ENCODE data around the gene LCK. TPM values are rescaled to one million over a fixed set of nuclear protein-coding genes. Genes with fewer than 3 reads are reported as not detected.
A peak's percentile ranks its signal among the peaks of the same experiment; 100 is the strongest.

Gene LCK
- total and polyA plus RNA-seq, 4 donors = 0.18 to 4.6 (median 2.0) TPM

GRCh38 chr1:32232558-32233304 lies 18.3 kb upstream of the LCK start:
- Histone ChIP-seq H3K27ac (ENCODE audit: low read depth in 1 of 2, low read length in 2 of 2) (no peak overlapping the region), H3K36me3 (ENCODE audit: control insufficient read depth in 1 of 2, insufficient read depth in 2 of 2, low read length in 1 of 2) (peaks cover 2 to 9% of the 10 kb centered on the region in 2 donors), H3K4me1 (ENCODE audit: control insufficient read depth in 1 of 2, insufficient read depth in 2 of 2, low read length in 2 of 2) (no peaks in the 10 kb centered on the region), H3K4me3 (ENCODE audit: low read length in 2 of 2) (no peak overlapping the region), H3K9me3 (ENCODE audit: control insufficient read depth, low read length) (no peaks in the 10 kb centered on the region), H3K27me3 (ENCODE audit: control insufficient read depth in 1 of 2, insufficient read depth in 2 of 2, low read length in 1 of 2) (no peaks in the 10 kb centered on the region)
- 83% methylated on average over 8 of the region's 8 CpGs for WGBS, 2 donors
- DNase-seq (no peak), ATAC-seq (ENCODE audit: low FRiP score) (no peak)
- intact Hi-C loops (cut with DNase I) = no loop called here

GRCh38 chr1:32234792-32235191 lies 16.3 kb upstream of the LCK start:
- no peak overlapping the region for H3K27ac ChIP-seq (ENCODE audit: low read depth in 1 of 2, low read length in 2 of 2)
- 74 to 80% methylated on average over 7 of the region's 7 CpGs for WGBS, 2 donors
- no peaks in the 10 kb centered on the region for H3K9me3 ChIP-seq (ENCODE audit: control insufficient read depth, low read length)
- H3K27me3 ChIP-seq (ENCODE audit: control insufficient read depth in 1 of 2, insufficient read depth in 2 of 2, low read length in 1 of 2) = no peaks in the 10 kb centered on the region
- DNase-seq (no peak), ATAC-seq (ENCODE audit: low FRiP score) (no peak)
- H3K4me3 ChIP-seq (ENCODE audit: low read length in 2 of 2) = no peak overlapping the region
- H3K4me1 ChIP-seq (ENCODE audit: control insufficient read depth in 1 of 2, insufficient read depth in 2 of 2, low read length in 2 of 2) = no peaks in the 10 kb centered on the region
- intact Hi-C loops (cut with DNase I) = no loop called here
- H3K36me3 ChIP-seq (ENCODE audit: control insufficient read depth in 1 of 2, insufficient read depth in 2 of 2, low read length in 1 of 2) = peaks cover 2 to 5% of the 10 kb centered on the region in 2 donors

GRCh38 chr1:32239337-32239736 lies 11.7 kb upstream of the LCK start:
- H3K27me3 ChIP-seq (ENCODE audit: control insufficient read depth in 1 of 2, insufficient read depth in 2 of 2, low read length in 1 of 2) = no peaks in the 10 kb centered on the region
- no peak overlapping the region for H3K4me3 ChIP-seq (ENCODE audit: low read length in 2 of 2)
- no peak for ATAC-seq (ENCODE audit: low FRiP score)
- H3K27ac ChIP-seq (ENCODE audit: low read depth in 1 of 2, low read length in 2 of 2) = no peak overlapping the region
- DNase-seq = no peak
- H3K36me3 ChIP-seq (ENCODE audit: control insufficient read depth in 1 of 2, insufficient read depth in 2 of 2, low read length in 1 of 2) = no peaks in the 10 kb centered on the region
- WGBS, 2 donors = 68 to 75% methylated on average over 4 of the region's 4 CpGs
- intact Hi-C loops (cut with DNase I) = no loop called here
- H3K9me3 ChIP-seq (ENCODE audit: control insufficient read depth, low read length) = no peaks in the 10 kb centered on the region
- no peaks in the 10 kb centered on the region for H3K4me1 ChIP-seq (ENCODE audit: control insufficient read depth in 1 of 2, insufficient read depth in 2 of 2, low read length in 2 of 2)

- ATAC-seq (ENCODE audit: low FRiP score) = no peak
- WGBS, 2 donors = 60 to 69% methylated on average over 20 of the region's 20 CpGs
Measured at GRCh38 chr1:32239790-32240139, 11.3 kb upstream of the LCK start.

GRCh38 chr1:32240140-32240951 lies 10.7 kb upstream of the LCK start:
- no peaks in the 10 kb centered on the region for H3K4me1 ChIP-seq (ENCODE audit: control insufficient read depth in 1 of 2, insufficient read depth in 2 of 2, low read length in 2 of 2)
- ATAC-seq (ENCODE audit: low FRiP score) (peak; percentile 91), DNase-seq (peak; percentile 86 to 92)
- H3K36me3 ChIP-seq (ENCODE audit: control insufficient read depth in 1 of 2, insufficient read depth in 2 of 2, low read length in 1 of 2) = no peaks in the 10 kb centered on the region
- intact Hi-C loops (cut with DNase I) = no loop called here
- peak overlapping the region; percentile 39 to 40 for H3K4me3 ChIP-seq (ENCODE audit: low read length in 2 of 2)
- H3K27me3 ChIP-seq (ENCODE audit: control insufficient read depth in 1 of 2, insufficient read depth in 2 of 2, low read length in 1 of 2) = no peaks in the 10 kb centered on the region
- H3K9me3 ChIP-seq (ENCODE audit: control insufficient read depth, low read length) = no peaks in the 10 kb centered on the region
- peak overlapping the region in 1 of 2 donors; percentile 38 for H3K27ac ChIP-seq (ENCODE audit: low read depth in 1 of 2, low read length in 2 of 2)
- WGBS, 2 donors = 3% methylated on average over 57 to 62 of the region's 62 CpGs

More at GRCh38 chr1:32239790-32240139, 11.3 kb upstream of the LCK start:
- intact Hi-C loops (cut with DNase I) = no loop called here
- Histone ChIP-seq H3K27ac (ENCODE audit: low read depth in 1 of 2, low read length in 2 of 2) (peak overlapping the region in 1 of 2 donors; percentile 1), H3K9me3 (ENCODE audit: control insufficient read depth, low read length) (no peaks in the 10 kb centered on the region), H3K27me3 (ENCODE audit: control insufficient read depth in 1 of 2, insufficient read depth in 2 of 2, low read length in 1 of 2) (no peaks in the 10 kb centered on the region), H3K36me3 (ENCODE audit: control insufficient read depth in 1 of 2, insufficient read depth in 2 of 2, low read length in 1 of 2) (no peaks in the 10 kb centered on the region), H3K4me1 (ENCODE audit: control insufficient read depth in 1 of 2, insufficient read depth in 2 of 2, low read length in 2 of 2) (no peaks in the 10 kb centered on the region), H3K4me3 (ENCODE audit: low read length in 2 of 2) (no peak overlapping the region)
- DNase-seq = peak in 1 of 2 donors; percentile 78

GRCh38 chr1:32241001-32241763 lies 9.9 kb upstream of the LCK start:
- DNase-seq (peak; percentile 78 to 91), ATAC-seq (ENCODE audit: low FRiP score) (peak; percentile 77)
- Histone ChIP-seq H3K27ac (ENCODE audit: low read depth in 1 of 2, low read length in 2 of 2) (peak overlapping the region; percentile 31 to 59), H3K4me1 (ENCODE audit: control insufficient read depth in 1 of 2, insufficient read depth in 2 of 2, low read length in 2 of 2) (no peaks in the 10 kb centered on the region), H3K9me3 (ENCODE audit: control insufficient read depth, low read length) (no peaks in the 10 kb centered on the region), H3K36me3 (ENCODE audit: control insufficient read depth in 1 of 2, insufficient read depth in 2 of 2, low read length in 1 of 2) (no peaks in the 10 kb centered on the region), H3K27me3 (ENCODE audit: control insufficient read depth in 1 of 2, insufficient read depth in 2 of 2, low read length in 1 of 2) (no peaks in the 10 kb centered on the region), H3K4me3 (ENCODE audit: low read length in 2 of 2) (peak overlapping the region; percentile 39 to 40)
- WGBS, 2 donors = 0 to 1% methylated on average over 55 of the region's 55 CpGs
- intact Hi-C loops (cut with DNase I) = loop anchor here in 1 of 2 donors (1.0 kb wide), 1 partner anchor 19 kb away; the partner anchor contains the start of genes EIF3I and TMEM234

GRCh38 chr1:32242341-32242851 lies 8.7 kb upstream of the LCK start:
- DNase-seq = peak in 1 of 2 donors; percentile 50
- intact Hi-C loops (cut with DNase I) = no loop called here
- ATAC-seq (ENCODE audit: low FRiP score) = no peak
- H3K36me3 ChIP-seq (ENCODE audit: control insufficient read depth in 1 of 2, insufficient read depth in 2 of 2, low read length in 1 of 2) = no peaks in the 10 kb centered on the region
- H3K4me3 ChIP-seq (ENCODE audit: low read length in 2 of 2) = no peak overlapping the region
- no peak overlapping the region for H3K27ac ChIP-seq (ENCODE audit: low read depth in 1 of 2, low read length in 2 of 2)
- no peaks in the 10 kb centered on the region for H3K9me3 ChIP-seq (ENCODE audit: control insufficient read depth, low read length)
- H3K4me1 ChIP-seq (ENCODE audit: control insufficient read depth in 1 of 2, insufficient read depth in 2 of 2, low read length in 2 of 2) = no peaks in the 10 kb centered on the region
- WGBS, 2 donors = 22 to 27% methylated on average over 7 of the region's 7 CpGs
- H3K27me3 ChIP-seq (ENCODE audit: control insufficient read depth in 1 of 2, insufficient read depth in 2 of 2, low read length in 1 of 2) = no peaks in the 10 kb centered on the region

GRCh38 chr1:32246888-32247273 lies 4.2 kb upstream of the LCK start, which contains the start of gene FAM167B:
Gene FAM167B, plus strand, starts transcription at chr1:32247222. Its CDS starts 200 bp downstream, at chr1:32247422.
- no peaks in the 10 kb centered on the region for H3K9me3 ChIP-seq (ENCODE audit: control insufficient read depth, low read length)
- DNase-seq (peak; percentile 59 to 80), ATAC-seq (ENCODE audit: low FRiP score) (peak; percentile 70)
- no peaks in the 10 kb centered on the region for H3K4me1 ChIP-seq (ENCODE audit: control insufficient read depth in 1 of 2, insufficient read depth in 2 of 2, low read length in 2 of 2)
- WGBS, 2 donors = 46 to 58% methylated on average over 3 of the region's 3 CpGs
- H3K27ac ChIP-seq (ENCODE audit: low read depth in 1 of 2, low read length in 2 of 2) = no peak within 1 kb of the TSS
- intact Hi-C loops (cut with DNase I) = no loop called here
- no peak within 1 kb of the TSS for H3K4me3 ChIP-seq (ENCODE audit: low read length in 2 of 2)
- H3K27me3 ChIP-seq (ENCODE audit: control insufficient read depth in 1 of 2, insufficient read depth in 2 of 2, low read length in 1 of 2) = no peaks in the 10 kb centered on the region
- H3K36me3 ChIP-seq (ENCODE audit: control insufficient read depth in 1 of 2, insufficient read depth in 2 of 2, low read length in 1 of 2) = no peaks in the 10 kb centered on the region
